ENCODE measurements around the gene ANAPC5. TPM values are rescaled to one million over a fixed set of nuclear protein-coding genes. Genes with fewer than 3 reads are reported as not detected.
"Not testable (repeated sequence)": the region's sequence is repeated elsewhere in the genome, so short reads cannot be mapped to it uniquely, and the experiment has no call there.

The ANAPC5 gene
- total RNA-seq, 1 donor from 2014 or later: 111 TPM

- Mint-ChIP-seq H3K4me1 (no peaks in the 10 kb centered on the region), H3K4me3 (no peak overlapping the region), H3K27ac (ENCODE audit: unreplicated experiment) (no peak overlapping the region), H3K36me3 (ENCODE audit: low read depth) (peaks cover 4% of the 10 kb centered on the region), H3K9me3 (no peaks in the 10 kb centered on the region), H3K27me3 (ENCODE audit: low read depth) (no peaks in the 10 kb centered on the region)
- no peak for DNase-seq (ENCODE audit: low read depth, low spot score)
- no peak for TF ChIP-seq CTCF (conservative IDR thresholded peaks at IDR 0.05)
Measured at GRCh38 chr12:121287267-121287954, 64.8 kb downstream of the ANAPC5 start.

GRCh38 chr12:121285856-121286255, 66.4 kb downstream of the ANAPC5 start:
- Mint-ChIP-seq H3K4me1 (no peaks in the 10 kb centered on the region), H3K36me3 (ENCODE audit: low read depth) (no peaks in the 10 kb centered on the region), H3K4me3 (no peak overlapping the region), H3K27me3 (ENCODE audit: low read depth) (no peaks in the 10 kb centered on the region), H3K9me3 (no peaks in the 10 kb centered on the region), H3K27ac (ENCODE audit: unreplicated experiment) (no peak overlapping the region)
- no peak for TF ChIP-seq CTCF (conservative IDR thresholded peaks at IDR 0.05)
- DNase-seq (ENCODE audit: low read depth, low spot score): no peak

- DNase-seq (ENCODE audit: low read depth, low spot score): no peak
- Mint-ChIP-seq H3K27ac (ENCODE audit: unreplicated experiment) (no peak overlapping the region), H3K27me3 (ENCODE audit: low read depth) (no peaks in the 10 kb centered on the region), H3K4me3 (no peak overlapping the region), H3K36me3 (ENCODE audit: low read depth) (no peaks in the 10 kb centered on the region), H3K4me1 (no peaks in the 10 kb centered on the region), H3K9me3 (no peaks in the 10 kb centered on the region)
- no peak for TF ChIP-seq CTCF (conservative IDR thresholded peaks at IDR 0.05)
Measured at GRCh38 chr12:121284551-121285390, 67.4 kb downstream of the ANAPC5 start.

DNA sequence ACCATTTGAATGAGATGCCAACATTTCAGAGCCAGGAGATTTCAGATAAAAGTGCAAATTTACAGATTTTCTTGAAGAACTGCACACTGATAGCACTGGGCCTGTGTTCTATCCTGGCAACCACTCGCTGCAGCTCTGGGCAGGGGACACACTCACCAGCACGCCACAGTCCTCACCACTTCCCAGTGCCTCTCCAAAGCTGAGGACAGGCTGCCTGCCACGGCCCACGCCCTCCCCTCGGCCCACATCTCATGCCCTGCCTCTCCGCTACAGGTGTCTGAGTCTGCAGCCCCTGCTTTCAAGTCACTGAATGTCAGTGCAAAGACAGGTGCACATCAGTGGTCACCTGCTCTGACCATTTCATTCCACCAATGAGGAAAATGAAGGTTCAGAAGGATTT, 68.4 kb downstream of the ANAPC5 start:
- TF ChIP-seq CTCF (conservative IDR thresholded peaks at IDR 0.05): no peak
- Mint-ChIP-seq H3K36me3 (ENCODE audit: low read depth) (no peaks in the 10 kb centered on the region), H3K9me3 (no peaks in the 10 kb centered on the region), H3K27ac (ENCODE audit: unreplicated experiment) (no peak overlapping the region), H3K27me3 (ENCODE audit: low read depth) (no peaks in the 10 kb centered on the region), H3K4me3 (no peak overlapping the region), H3K4me1 (no peaks in the 10 kb centered on the region)
- DNase-seq (ENCODE audit: low read depth, low spot score): no peak

DNA sequence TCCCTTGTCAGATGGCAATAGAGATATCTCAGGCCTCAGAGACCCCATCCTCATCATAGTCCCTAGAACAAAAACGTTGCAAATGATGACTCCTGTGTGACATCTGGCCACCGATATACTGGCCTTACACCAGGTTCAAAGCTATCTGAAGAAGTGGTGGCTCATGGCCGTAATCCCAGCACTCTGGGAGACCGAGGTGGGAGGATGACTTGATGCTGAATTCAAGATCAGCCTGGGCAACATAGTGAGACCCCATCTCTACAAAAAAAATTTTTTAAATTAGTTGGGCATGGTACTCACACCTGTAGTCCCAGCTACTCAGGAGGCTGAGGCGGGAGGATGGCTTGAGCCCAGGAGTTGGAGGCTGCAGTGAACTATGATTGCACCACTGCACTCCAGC, 68.8 kb downstream of the ANAPC5 start:
- no peak for TF ChIP-seq CTCF (conservative IDR thresholded peaks at IDR 0.05)
- Mint-ChIP-seq H3K27ac (ENCODE audit: unreplicated experiment) (no peak overlapping the region), H3K9me3 (no peaks in the 10 kb centered on the region), H3K4me3 (no peak overlapping the region), H3K36me3 (ENCODE audit: low read depth) (no peaks in the 10 kb centered on the region), H3K4me1 (no peaks in the 10 kb centered on the region), H3K27me3 (ENCODE audit: low read depth) (no peaks in the 10 kb centered on the region)
- DNase-seq (ENCODE audit: low read depth, low spot score): no peak

GRCh38 chr12:121282910-121283309, 69.3 kb downstream of the ANAPC5 start:
- H3K27me3 Mint-ChIP-seq (ENCODE audit: low read depth); H3K36me3 Mint-ChIP-seq (ENCODE audit: low read depth); DNase-seq (ENCODE audit: low read depth, low spot score); H3K27ac Mint-ChIP-seq (ENCODE audit: unreplicated experiment); H3K4me1 Mint-ChIP-seq; H3K4me3 Mint-ChIP-seq; H3K9me3 Mint-ChIP-seq: not testable (repeated sequence)

Measured in neural crest cell (in vitro differentiated cells).